ENCODE data around the gene HNRNPUL1.

Gene HNRNPUL1

DNA sequence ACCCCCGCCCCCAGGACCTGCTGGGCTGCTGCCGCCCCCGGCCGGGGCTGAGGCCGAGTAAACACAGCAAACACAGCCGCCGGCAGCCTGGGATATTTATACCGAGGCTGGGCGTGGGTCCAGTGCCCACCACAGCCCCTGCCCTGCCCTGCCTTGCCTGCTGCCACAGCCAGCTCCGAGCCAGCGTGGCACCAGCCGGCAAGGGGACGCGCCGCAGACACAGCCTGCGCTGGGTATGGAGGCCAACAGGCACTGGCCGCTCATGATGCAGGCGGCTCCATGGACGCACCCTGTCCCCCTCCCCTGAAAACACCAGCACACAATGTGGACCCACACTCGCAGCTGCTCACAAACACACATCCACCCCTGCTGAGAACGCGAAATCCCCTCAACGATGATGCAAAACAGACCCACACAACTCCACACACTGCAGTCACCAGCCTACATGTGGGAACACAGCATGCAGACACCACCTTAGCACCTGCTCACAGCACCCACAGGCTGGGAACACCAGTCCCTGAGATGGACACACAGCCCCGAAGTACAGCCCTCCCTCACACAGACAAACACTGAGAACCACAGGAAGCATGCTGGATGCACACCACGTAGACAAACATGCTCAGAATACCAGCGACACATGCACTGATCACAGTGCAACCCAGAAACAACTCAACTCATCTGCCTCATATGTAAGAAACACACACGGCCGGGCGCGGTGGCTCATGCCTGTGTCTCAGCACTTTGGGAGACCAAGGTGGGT lies 62.0 kb downstream of the HNRNPUL1 start:
- no peak for DNase-seq (ENCODE audit: insufficient read length, low spot score)
- 0 out of 2 replicates have a peak, but pooled peaks have one; percentile 25 for TF ChIP-seq POLR2A (IDR thresholded peaks at IDR 0.05; ENCODE audit: low read depth, low read length)
- FAIRE-seq: no peak

DNA sequence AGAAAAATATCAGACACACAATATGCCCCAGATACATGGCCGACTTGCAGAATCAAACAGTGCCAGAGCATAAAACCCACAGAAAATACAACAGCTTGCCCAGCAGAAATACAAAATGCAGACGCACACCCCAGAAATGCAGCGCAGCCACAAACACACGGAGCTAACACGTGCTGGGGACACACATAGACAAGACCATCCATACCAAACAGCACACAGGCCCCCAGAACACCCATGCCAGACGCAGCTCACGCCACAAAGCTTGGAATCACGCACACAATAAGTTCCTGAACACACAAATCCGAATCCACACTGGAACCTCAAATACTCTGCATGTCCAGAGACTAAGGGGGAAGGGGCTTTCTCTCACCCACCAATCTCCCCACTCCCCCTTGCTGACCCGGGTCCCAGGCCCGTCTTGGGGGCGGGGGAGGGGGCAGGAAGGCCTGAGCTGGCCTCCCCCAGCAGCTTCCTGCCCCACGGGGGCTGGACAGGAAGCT lies 63.0 kb downstream of the HNRNPUL1 start:
- FAIRE-seq (no peak), DNase-seq (ENCODE audit: insufficient read length, low spot score) (no peak)
- no peak for TF ChIP-seq POLR2A (IDR thresholded peaks at IDR 0.05; ENCODE audit: low read depth, low read length)

DNA sequence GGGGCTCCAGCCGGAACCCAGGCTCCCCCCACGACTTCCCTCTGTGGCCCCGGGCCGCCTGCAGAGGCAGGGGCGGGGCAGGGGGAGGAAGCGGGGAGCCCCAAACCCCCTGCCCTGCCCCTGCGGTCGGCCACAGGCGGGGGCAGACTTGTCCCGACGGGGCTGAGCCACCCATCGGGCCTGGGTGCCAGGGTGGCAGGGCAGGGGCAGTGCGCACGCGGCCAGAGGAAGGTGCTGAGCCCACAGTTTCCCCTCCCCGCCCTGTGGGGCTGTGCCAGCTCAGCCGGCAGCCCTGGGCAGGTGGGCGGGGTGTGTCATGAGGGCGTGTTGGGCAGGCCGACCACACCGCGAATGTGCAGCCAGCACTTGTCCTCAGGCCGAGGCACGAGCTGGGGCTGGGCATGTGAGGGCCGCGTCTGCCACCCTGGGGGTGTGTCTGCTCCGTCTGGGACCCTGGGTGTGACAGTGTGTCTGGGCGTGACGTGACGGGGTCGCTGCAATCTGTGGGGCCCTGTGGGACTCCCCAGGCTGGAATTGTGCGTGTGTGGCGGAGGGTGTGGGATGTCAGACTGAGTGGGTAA lies 63.5 kb downstream of the HNRNPUL1 start:
- DNase-seq (ENCODE audit: insufficient read length, low spot score): peak; percentile 96
- no peak for TF ChIP-seq POLR2A (IDR thresholded peaks at IDR 0.05; ENCODE audit: low read depth, low read length)
- FAIRE-seq: no peak

DNA sequence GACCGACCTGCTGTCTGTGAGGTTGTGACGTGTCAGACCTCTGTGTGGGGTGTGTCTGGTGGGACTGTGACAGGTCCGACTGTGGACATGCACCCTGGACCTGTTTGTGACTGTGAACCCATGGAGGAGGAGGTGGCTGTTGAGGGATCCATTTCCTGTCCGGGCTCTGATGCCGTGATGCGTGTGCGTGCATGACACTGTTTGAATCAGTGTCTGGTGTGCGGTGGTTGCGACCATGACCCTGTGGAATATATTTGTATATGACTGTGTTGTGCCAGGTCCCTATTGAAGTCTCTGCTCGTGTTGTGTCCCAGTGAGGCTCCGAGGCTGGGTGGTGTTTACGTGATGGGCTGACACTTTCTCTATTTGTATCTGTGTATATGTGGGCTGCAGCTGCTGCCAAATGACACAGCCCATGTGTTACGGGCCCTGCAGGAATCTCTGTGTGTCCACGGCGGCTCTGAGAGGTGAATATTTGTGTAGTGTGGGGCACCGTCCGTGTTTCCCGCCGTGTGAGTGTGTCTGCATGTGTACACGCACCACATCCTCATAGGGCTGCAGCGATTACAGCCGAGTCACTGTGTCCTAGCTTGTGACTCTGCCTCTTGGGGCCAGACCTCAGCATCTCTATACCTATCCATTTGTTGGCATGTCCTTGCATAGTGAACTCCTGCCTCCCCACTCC lies 64.1 kb downstream of the HNRNPUL1 start:
- no peak for TF ChIP-seq POLR2A (IDR thresholded peaks at IDR 0.05; ENCODE audit: low read depth, low read length)
- no peak for DNase-seq (ENCODE audit: insufficient read length, low spot score)
- no peak for FAIRE-seq

DNA sequence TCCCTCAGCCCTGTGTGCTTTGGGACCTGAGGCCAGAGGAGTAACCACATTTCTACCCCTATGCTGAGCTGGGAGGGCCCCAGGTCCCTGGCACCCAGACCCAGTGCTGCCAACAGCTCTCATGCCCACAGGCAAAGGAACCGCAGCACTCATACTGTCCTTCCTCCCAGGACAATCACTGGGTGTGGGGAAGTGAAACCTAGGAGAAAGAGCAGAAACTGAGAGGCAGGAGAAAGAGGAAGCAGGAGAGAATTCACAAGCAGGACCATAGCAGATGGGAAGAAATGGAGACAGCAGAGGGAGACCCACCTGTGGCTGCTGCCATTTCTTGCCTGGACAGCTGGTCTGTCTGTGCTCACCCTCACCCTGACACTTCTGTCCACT lies 64.7 kb downstream of the HNRNPUL1 start:
- DNase-seq (ENCODE audit: insufficient read length, low spot score) (no peak), FAIRE-seq (no peak)
- TF ChIP-seq POLR2A (IDR thresholded peaks at IDR 0.05; ENCODE audit: low read depth, low read length): no peak

DNA sequence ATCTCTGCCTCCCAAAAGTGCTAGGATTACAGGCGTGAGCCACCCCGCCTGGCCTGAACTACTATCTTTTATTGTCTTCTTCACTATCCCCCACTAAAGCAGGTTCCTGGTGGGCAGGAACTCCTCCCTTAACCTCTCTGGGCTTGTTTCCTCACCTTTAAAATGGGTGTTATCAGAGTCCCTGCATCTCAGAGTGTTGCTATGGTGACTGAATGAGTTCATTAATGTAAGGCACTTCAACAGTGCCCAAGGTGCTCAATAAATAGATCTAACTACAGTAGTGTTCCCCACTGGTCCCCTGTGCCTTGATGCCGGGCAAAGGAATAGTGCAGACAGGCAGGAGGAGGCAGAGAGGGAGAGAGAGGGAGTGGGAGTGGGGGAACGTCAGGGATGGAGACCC lies 66.3 kb downstream of the HNRNPUL1 start:
- no peak for DNase-seq (ENCODE audit: insufficient read length, low spot score)
- FAIRE-seq: no peak
- no peak for TF ChIP-seq POLR2A (IDR thresholded peaks at IDR 0.05; ENCODE audit: low read depth, low read length)

DNA sequence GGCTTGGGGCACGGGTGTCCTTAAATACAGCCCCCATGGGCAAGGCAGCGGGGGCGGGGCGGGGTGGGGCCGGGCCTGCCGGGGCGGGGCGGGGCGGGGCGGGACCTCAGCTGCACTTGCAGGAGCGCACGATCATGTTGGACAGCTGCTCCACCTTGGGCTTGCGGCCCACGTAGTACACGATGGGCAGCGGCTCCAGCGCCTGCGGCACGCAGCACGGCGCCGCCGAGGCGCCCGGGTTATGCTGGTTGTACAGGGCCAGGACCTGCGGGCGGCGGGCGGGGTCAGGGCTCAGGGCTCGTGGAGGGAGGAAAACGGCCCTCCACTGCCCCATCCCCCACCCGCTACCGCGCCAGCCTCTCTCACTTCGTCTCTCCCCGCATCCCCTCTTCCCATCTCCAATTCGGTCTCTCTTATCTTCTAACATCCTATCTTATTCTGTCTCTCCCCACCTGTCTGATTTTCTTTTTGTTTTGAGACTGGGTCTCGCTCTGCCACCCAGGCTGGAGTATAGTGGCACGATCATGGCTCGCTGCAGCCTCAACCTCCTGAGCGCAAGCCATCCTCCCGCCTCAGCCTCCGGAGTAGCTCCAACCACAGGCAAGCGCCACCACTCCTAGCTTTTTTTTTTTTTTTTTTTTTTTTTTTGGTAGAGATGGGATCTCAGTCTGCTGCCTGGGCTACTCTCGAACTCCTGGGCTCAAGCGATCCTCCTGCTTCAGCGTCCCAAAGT lies 66.9 kb downstream of the HNRNPUL1 start:
- FAIRE-seq (no peak), DNase-seq (ENCODE audit: insufficient read length, low spot score) (no peak)
- TF ChIP-seq POLR2A (IDR thresholded peaks at IDR 0.05; ENCODE audit: low read depth, low read length): no peak

DNA sequence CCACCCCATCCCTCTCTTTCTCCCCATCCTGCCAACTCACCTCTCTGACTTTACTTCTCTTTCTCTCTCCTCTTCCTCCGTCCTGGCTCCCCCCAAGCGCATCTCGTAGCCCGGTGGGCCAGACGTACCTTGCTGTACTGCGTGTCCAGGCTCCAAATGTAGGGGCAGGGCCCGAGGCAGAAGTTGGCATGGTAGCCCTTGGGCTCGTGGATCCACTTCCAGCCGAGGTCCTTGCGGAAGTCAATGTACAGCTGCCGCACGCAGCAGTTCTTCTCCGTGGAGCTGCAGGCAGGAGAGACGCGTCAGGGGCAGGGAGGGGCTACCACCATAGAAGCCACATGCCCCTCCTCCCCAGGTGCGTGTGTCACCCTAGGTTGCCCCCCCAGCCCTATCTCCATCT lies 67.8 kb downstream of the HNRNPUL1 start:
- DNase-seq (ENCODE audit: insufficient read length, low spot score) (no peak), FAIRE-seq (no peak)
- no peak for TF ChIP-seq POLR2A (IDR thresholded peaks at IDR 0.05; ENCODE audit: low read depth, low read length)

DNA sequence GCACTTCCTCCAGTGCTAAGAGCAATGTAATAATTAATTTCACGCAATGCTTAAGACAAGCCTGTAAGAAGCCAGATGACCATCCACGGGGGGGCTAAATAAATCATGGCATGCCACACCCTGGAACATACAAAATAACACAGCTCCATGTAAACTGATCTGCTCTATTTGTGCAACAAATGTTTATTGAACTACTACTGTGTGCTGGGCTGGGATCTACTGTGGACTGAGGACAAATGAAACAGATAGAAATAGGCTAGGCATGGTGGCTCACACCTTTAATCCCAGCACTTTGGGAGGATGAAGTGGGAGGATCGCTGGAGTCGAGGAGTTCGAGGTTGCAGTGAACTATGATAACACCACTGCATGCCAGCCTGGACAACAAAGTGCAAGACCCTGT lies 68.3 kb downstream of the HNRNPUL1 start:
- no peak for TF ChIP-seq POLR2A (IDR thresholded peaks at IDR 0.05; ENCODE audit: low read depth, low read length)
- no peak for FAIRE-seq
- no peak for DNase-seq (ENCODE audit: insufficient read length, low spot score)

DNA sequence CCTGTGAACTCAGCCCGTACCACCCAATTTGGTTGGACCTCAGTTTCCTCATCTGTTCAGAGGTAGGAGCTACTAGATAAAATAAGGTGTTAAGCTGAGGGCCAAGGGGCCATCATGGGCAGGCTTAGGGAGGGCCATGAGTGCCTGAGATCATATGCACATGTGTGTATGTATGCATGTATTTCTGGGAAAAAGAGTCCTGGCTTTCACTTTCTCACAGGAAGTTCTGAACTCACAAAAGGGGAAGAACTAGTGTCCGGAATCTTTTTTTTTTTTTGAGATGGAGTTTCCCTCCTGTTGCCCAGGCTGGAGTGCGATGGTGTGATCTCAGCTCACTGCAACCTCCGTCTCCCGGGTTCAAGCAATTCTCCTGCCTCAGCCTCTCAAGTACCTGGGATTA lies 70.6 kb downstream of the HNRNPUL1 start:
- DNase-seq (ENCODE audit: insufficient read length, low spot score) (no peak), FAIRE-seq (no peak)
- TF ChIP-seq POLR2A (IDR thresholded peaks at IDR 0.05; ENCODE audit: low read depth, low read length): no peak

DNA sequence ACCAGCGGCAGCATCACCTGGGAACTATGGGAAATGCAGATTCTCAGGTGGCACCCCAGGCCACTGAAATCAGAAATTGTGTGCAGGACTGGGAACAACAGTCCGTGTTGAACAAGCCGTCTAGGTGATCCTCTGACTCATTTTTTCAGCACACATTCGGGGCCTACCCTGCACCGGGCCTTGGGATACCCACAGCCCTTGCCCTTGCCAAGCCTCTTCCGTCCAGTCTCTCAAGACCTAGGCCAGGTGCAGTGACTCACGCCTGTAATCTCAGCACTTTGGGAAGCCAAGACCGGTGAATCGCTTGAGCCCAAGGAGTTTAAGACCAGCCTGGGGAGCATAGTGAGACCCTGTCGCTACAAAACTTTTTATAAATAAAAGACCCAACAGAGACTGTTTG lies 71.3 kb downstream of the HNRNPUL1 start:
- TF ChIP-seq POLR2A (IDR thresholded peaks at IDR 0.05; ENCODE audit: low read depth, low read length): no peak
- FAIRE-seq: no peak

DNA sequence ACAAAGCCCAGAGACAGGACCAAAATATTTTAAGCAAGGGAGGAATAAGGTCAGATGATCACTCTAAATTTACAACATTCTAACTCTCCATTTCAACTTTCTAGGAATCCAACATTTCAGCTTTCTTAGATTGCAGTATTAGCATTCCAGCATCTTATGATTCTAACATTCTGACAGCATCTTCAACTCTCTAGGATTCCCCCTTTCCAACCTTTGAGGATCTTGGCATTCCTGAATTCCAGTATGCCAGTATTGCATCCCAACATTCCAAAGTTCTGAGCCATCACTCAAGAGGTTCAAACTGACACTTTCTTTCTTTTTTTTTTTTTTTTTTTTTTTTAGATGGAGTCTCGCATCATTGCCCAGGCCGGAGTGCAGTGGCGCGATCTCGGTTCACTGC lies 75.8 kb downstream of the HNRNPUL1 start:
- no peak for TF ChIP-seq POLR2A (IDR thresholded peaks at IDR 0.05; ENCODE audit: low read depth, low read length)
- DNase-seq (ENCODE audit: insufficient read length, low spot score) (no peak), FAIRE-seq (no peak)

More for the DNA sequence above, 71.3 kb downstream of the HNRNPUL1 start:
- DNase-seq (ENCODE audit: insufficient read length, low spot score): no peak

DNA sequence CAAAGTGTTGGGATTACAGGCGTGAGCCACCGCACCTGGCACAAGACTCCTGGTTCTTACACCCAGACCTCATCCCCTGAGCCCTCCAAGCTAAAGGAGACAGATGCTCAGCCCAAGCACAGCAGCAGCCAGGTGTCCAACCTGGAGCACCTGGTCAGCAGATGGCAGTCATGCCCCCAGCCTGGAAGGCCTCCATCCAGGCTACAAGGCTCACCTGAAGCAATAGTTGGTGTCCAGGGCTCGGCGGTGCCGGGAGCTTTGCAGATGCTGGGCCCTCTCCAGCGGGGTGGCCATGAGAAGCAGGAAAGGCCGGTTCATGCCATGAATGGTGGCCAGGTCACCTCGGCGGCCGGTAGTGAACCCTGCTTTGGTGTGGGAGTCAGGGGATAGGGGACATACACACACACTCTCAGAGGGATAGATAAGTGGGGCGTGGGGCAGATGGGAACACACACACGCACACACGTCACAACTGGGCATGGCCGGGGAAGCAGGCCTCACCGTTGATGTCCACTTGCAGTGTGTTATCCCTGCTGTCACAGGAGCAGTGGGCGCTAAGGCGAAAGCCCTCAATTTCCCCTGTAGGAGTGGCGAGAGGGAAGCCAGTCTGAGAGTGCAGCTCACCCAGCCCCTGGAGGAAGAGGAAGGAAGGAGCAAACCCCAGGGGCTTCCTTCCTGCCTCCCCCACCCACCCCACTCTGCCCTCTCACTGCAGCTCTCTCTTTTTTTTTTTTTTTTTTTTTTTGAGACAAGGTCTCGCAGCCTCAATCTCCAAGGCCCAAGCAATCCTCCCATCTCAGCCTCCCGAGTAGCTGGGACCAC lies 77.7 kb downstream of the HNRNPUL1 start:
- TF ChIP-seq POLR2A (IDR thresholded peaks at IDR 0.05; ENCODE audit: low read depth, low read length): no peak
- DNase-seq (ENCODE audit: insufficient read length, low spot score) (no peak), FAIRE-seq (no peak)

All from H54 (cell line).